Gastrocnemius medialis (tissue), 4 donors: ENCODE results near the gene TIAM2. TPM values are rescaled to one million over a fixed set of nuclear protein-coding genes. Genes with fewer than 3 reads are reported as not detected.
A peak's percentile ranks its signal among the peaks of the same experiment; 100 is the strongest.

Source experiments
- ATAC-seq, 2 donors: fragments of 150-250 bp; one replicate each; pipeline ENCODE4 v1.9.1; 2016
- DNase-seq, 2 donors: peaks; one replicate each; pipeline ENCODE4 v3.0.0-alpha.2; 2019
- H3K27ac ChIP-seq, 4 donors: fragments of 200-600 bp; sonication (generic); 1 replicate in 1 of 4; 2 replicates in 3 of 4; pipeline ENCODE4 v1.5.1; 2016 to 2018; ENCODE audit warnings: mild to moderate bottlenecking in 2 of 4, moderate library complexity in 1 of 4
- H3K27me3 ChIP-seq, 3 donors: fragments of 200-600 bp; sonication (generic) in 2 of 3; 1 replicate in 1 of 3; 2 replicates in 2 of 3; pipeline versions ENCODE4 v1.5.1 to v1.6.0; 2016 to 2019; ENCODE audit warnings: mild to moderate bottlenecking in 1 of 3, moderate library complexity in 1 of 3
- H3K36me3 ChIP-seq, 2 donors: fragments of 200-600 bp; sonication (generic) in 1 of 2; one replicate each; pipeline ENCODE4 v1.5.1; 2017 to 2018
- H3K4me1 ChIP-seq, 2 donors: fragments of 200-600 bp; sonication (generic) in 1 of 2; one replicate each; pipeline ENCODE4 v1.5.1; 2016 to 2017; ENCODE audit warnings: mild to moderate bottlenecking in 2 of 2
- H3K4me3 ChIP-seq, 4 donors: fragments of 200-600 bp; sonication (generic) in 3 of 4; 1 replicate in 1 of 4; 2 replicates in 3 of 4; pipeline ENCODE4 v1.5.1; 2016 to 2019; ENCODE audit warnings: mild to moderate bottlenecking in 2 of 4
- H3K9me3 ChIP-seq, 3 donors: fragments of 200-600 bp; sonication (generic) in 2 of 3; 1 replicate in 1 of 3; 2 replicates in 2 of 3; pipeline ENCODE4 v1.5.1; 2016 to 2019
- POLR2A ChIP-seq, 2 donors: fragments of 450-650 bp; IDR thresholded peaks; one replicate each; pipeline ENCODE4 v1.6.1; 2017; ENCODE audit warnings: antibody characterized with exemption in 2 of 2, mild to moderate bottlenecking in 2 of 2, moderate library complexity in 2 of 2
- in situ Hi-C, 4 donors: fragments of 200-750 bp; cut with MboI; loops; one replicate each; pipeline versions ENCODE4 v1.15.0 to v1.8.0; 2017; ENCODE audit warnings: low sequenced_read_pairs in 4 of 4
- intact Hi-C: fragments of 100-400 bp; cut with DNase I; formaldehyde crosslinking; loops from one replicate; pipeline ENCODE4 v1.15.1; 2023; ENCODE audit warnings: low total_unique reads
- total RNA-seq, 4 donors: library from RNA; depleted of rRNA; stranded (reverse); fragments of >200 nt; gene quantifications; one replicate each; pipeline versions ENCODE4 v1.1.0 to v1.2.3, GENCODE V29; 2016
- TF ChIP-seq, protein P1 (sequence below), 5 experiments: fragments of 450-650 bp in 3 of 5; fragments of 200-600 bp in 2 of 5; sonication (generic) in 2 of 5; IDR thresholded peaks in 4 of 5; conservative IDR thresholded peaks in 1 of 5; 1 replicate in 4 of 5; 2 replicates in 1 of 5; pipeline ENCODE4 v1.5.1; 2016 to 2019; ENCODE audit warnings: antibody characterized with exemption in 5 of 5, mild to moderate bottlenecking in 3 of 5, moderate library complexity in 3 of 5

TIAM2 gene
- total RNA-seq, 4 donors from 2014 or later = 4.4 to 18.8 (median 13.6) TPM

DNA sequence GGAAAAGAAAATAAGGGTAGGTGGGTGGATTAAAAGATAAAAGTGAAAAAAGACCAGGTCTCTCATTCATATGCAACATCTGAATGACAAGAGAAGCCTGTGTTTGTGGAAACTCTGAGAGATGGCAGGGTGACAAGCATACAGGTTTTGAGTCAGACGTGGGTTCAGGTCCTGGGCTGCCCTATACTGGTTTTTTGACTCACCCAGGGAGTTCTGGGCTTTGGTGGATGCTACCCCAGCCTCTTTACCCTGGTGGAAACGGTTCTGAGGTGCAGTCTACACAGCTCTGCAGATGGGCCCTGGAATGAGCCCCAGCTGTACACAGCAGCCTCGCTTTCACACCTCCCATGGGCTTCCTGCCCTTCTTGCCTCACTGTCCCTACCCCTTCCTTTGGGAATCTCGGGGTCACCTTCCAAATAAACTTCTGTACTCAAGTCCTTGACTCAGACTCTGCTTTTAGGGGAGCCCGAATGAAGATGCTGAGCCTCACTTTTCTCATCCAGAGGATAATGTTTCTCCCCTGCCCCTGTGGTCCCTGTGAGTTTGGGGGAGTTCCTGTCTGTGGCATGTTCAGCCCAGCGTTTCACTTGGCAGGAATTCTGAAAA is 191.0 kb downstream of the TIAM2 start:
- in situ Hi-C loops (no loop called here), intact Hi-C loops (no loop called here)
- no peak for ATAC-seq
- Histone ChIP-seq H3K27me3 (no peaks in the 10 kb centered on the region), H3K4me3 (no peak overlapping the region), H3K36me3 (no peaks in the 10 kb centered on the region), H3K4me1 (peaks cover 11 to 14% of the 10 kb centered on the region in 2 donors), H3K27ac (no peak overlapping the region), H3K9me3 (no peaks in the 10 kb centered on the region)
- TF ChIP-seq, protein P1, sequence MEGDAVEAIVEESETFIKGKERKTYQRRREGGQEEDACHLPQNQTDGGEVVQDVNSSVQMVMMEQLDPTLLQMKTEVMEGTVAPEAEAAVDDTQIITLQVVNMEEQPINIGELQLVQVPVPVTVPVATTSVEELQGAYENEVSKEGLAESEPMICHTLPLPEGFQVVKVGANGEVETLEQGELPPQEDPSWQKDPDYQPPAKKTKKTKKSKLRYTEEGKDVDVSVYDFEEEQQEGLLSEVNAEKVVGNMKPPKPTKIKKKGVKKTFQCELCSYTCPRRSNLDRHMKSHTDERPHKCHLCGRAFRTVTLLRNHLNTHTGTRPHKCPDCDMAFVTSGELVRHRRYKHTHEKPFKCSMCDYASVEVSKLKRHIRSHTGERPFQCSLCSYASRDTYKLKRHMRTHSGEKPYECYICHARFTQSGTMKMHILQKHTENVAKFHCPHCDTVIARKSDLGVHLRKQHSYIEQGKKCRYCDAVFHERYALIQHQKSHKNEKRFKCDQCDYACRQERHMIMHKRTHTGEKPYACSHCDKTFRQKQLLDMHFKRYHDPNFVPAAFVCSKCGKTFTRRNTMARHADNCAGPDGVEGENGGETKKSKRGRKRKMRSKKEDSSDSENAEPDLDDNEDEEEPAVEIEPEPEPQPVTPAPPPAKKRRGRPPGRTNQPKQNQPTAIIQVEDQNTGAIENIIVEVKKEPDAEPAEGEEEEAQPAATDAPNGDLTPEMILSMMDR (IDR thresholded peaks at IDR 0.05 in 4 of 5, conservative IDR thresholded peaks at IDR 0.05 in 1 of 5) = no peak
- no peak for TF ChIP-seq POLR2A (IDR thresholded peaks at IDR 0.05)
- DNase-seq = no peak

DNA sequence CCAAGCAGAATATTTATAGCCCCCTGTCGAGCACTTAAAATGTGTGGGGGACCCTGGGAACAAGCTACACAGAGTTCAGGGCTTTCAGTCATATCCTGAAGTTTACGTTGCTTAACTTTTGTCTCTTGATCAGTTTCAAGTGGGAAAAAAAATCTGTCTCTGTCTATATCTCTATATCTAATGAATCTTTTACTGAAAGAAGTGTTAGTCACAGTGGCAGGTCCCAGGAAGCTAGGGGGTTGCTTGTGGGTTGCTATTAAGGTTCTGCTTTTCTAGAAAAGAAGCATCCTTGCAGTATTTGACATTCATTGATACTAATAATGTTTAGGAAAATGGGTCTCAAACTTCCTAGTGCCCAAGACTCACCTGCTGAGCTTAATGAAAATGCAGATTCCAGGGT is 192.0 kb downstream of the TIAM2 start:
- no peak overlapping the region for H3K4me3 ChIP-seq
- DNase-seq (no peak), ATAC-seq (no peak)
- H3K9me3 ChIP-seq = no peaks in the 10 kb centered on the region
- no peak for TF ChIP-seq POLR2A (IDR thresholded peaks at IDR 0.05)
- TF ChIP-seq, protein P1 (IDR thresholded peaks at IDR 0.05 in 4 of 5, conservative IDR thresholded peaks at IDR 0.05 in 1 of 5) = no peak
- peaks cover 11 to 14% of the 10 kb centered on the region in 2 donors for H3K4me1 ChIP-seq
- no peak overlapping the region for H3K27ac ChIP-seq
- no peaks in the 10 kb centered on the region for H3K27me3 ChIP-seq
- in situ Hi-C loops (no loop called here), intact Hi-C loops (no loop called here)
- no peaks in the 10 kb centered on the region for H3K36me3 ChIP-seq

DNA sequence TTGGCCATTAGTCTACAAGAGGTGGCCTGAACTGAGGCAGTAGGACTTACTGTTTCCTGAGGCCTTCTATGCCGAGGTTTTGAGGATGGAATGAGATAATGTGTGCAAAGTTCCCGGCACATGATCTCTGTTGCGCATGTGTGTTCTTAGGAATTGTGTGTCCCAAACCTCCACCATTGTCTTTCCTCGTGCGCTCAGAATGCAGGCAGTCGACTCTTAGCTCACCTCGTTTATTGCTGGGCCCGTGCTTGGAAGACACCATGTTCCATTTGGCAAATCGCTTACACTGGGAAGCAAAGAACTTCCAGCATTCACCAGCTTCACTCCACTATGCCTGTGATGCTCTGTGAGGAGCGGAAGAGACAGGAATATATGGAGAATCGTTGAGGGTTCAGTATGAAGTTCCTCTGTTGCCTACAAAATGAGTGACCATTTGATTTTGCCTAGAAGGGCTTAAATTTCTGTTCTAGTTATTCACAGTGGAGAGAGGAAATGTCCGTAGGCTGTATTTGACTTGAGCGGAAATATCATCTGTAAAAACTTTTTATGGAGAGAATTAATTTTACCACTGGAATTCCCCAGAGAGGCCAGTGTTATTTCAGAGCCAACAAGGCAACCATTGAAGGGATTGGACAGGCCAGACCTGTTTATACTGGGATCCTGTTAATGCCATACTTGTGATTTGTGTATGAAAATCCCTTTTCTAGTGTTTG is 193.0 kb downstream of the TIAM2 start:
- intact Hi-C loops = no loop called here
- no peak for ATAC-seq
- no peaks in the 10 kb centered on the region for H3K27me3 ChIP-seq
- H3K4me3 ChIP-seq = no peak overlapping the region
- no peak for TF ChIP-seq POLR2A (IDR thresholded peaks at IDR 0.05)
- TF ChIP-seq, protein P1 (IDR thresholded peaks at IDR 0.05 in 4 of 5, conservative IDR thresholded peaks at IDR 0.05 in 1 of 5) = no peak
- DNase-seq = no peak
- peak overlapping the region in 3 of 4 donors; percentile 33 to 72 (median 53) for H3K27ac ChIP-seq
- in situ Hi-C loops = no loop called here
- no peaks in the 10 kb centered on the region for H3K36me3 ChIP-seq
- peaks cover 11 to 14% of the 10 kb centered on the region in 2 donors for H3K4me1 ChIP-seq
- no peaks in the 10 kb centered on the region for H3K9me3 ChIP-seq

DNA sequence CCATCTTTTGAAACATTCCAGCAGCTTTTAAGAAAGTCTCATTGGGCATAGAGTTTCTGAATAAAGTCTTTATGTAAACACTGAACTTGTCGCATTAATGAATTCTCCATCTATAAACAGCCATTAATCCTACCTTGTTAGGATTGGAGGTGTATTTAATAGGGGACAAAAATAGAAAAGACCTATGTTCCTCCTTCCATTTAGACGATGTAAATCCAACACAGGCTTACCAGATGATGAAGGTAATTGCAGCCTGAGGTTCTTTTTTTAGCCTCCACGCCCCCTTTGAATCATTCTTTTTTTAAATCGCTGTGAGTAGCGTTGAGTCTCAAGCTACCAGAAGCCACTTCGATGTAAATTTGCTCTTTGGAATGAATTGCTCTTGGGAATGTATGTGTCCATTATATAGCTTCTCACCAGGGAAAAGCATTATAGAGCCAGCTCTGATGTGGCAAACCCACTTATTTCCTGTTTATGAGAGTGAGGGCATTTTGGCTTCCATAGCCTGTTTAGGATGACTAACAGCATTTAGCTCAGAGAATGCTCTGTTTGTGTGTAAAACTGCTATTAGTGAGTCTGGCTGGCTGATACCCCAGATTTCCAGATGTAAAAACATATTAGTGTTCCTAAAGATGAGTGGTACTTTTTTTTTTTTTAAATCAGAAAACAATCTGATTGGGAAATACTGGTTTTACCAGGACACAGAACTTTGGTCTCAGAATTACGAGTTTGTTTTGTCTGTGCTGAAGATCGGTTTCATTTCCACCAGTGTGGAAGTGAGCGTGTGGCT is 193.8 kb downstream of the TIAM2 start:
- peak overlapping the region; percentile 4 to 26 (median 12) for H3K4me3 ChIP-seq
- TF ChIP-seq, protein P1 (IDR thresholded peaks at IDR 0.05 in 4 of 5, conservative IDR thresholded peaks at IDR 0.05 in 1 of 5) = no peak
- TF ChIP-seq POLR2A (IDR thresholded peaks at IDR 0.05) = no peak
- DNase-seq (no peak), ATAC-seq (peak in 1 of 2 donors; percentile 39)
- H3K27me3 ChIP-seq = no peaks in the 10 kb centered on the region
- intact Hi-C loops (no loop called here), in situ Hi-C loops (no loop called here)
- peak overlapping the region; percentile 33 to 72 (median 44) for H3K27ac ChIP-seq
- H3K36me3 ChIP-seq = no peaks in the 10 kb centered on the region
- no peaks in the 10 kb centered on the region for H3K9me3 ChIP-seq
- peaks cover 11 to 14% of the 10 kb centered on the region in 2 donors for H3K4me1 ChIP-seq
